GM19328 (cell line): ENCODE data around the gene AOC3.
"Not testable (repeated sequence)": the region's sequence is repeated elsewhere in the genome, so short reads cannot be mapped to it uniquely, and the experiment has no call there.

ENCODE experiments used
- ATAC-seq: cut with Tn5 transposase; IDR thresholded peaks from one replicate; pipeline ENCODE4 v1.9.1; 2021; ENCODE audit warnings: mild to moderate bottlenecking, moderate library complexity; ENCODE audit not compliant: unreplicated experiment

The AOC3 gene

GRCh38 chr17:42843358-42843934 lies 7.6 kb upstream of the AOC3 start:
- no peak for ATAC-seq

GRCh38 chr17:42844271-42844670 lies 6.7 kb upstream of the AOC3 start, which contains the start of gene AOC2:
AOC2 (plus strand) TSS chr17:42844580; CDS start chr17:42844627, 47 bp downstream.
- no peak for ATAC-seq

GRCh38 chr17:42844761-42845555 lies 6.0 kb upstream of the AOC3 start:
- no peak for ATAC-seq

- ATAC-seq: no peak
These were observed 5.5 kb upstream of the AOC3 start for GRCh38 chr17:42845556-42845917.

GRCh38 chr17:42845918-42846593 lies 4.9 kb upstream of the AOC3 start:
- ATAC-seq: no peak

GRCh38 chr17:42846594-42847280 lies 4.3 kb upstream of the AOC3 start:
- no peak for ATAC-seq

- ATAC-seq: no peak
These were observed 2.9 kb upstream of the AOC3 start for GRCh38 chr17:42848093-42848492.

GRCh38 chr17:42849031-42849430 lies 2.0 kb upstream of the AOC3 start:
- no peak for ATAC-seq

- no peak for ATAC-seq
These were observed 1.4 kb upstream of the AOC3 start for GRCh38 chr17:42849451-42850181.

GRCh38 chr17:42851371-42852240 lies 607 bp downstream of the AOC3 start:
- not testable (repeated sequence) for ATAC-seq

- no peak for ATAC-seq
These were observed 1.4 kb downstream of the AOC3 start for GRCh38 chr17:42852351-42852750.

GRCh38 chr17:42853004-42853403 lies 2.0 kb downstream of the AOC3 start:
- no peak for ATAC-seq

GRCh38 chr17:42853597-42853967 lies 2.6 kb downstream of the AOC3 start:
- no peak for ATAC-seq

- no peak for ATAC-seq
These were observed 3.2 kb downstream of the AOC3 start for GRCh38 chr17:42853968-42854790.

- ATAC-seq: no peak
These were observed 4.1 kb downstream of the AOC3 start for GRCh38 chr17:42855048-42855596.

GRCh38 chr17:42856093-42856492 lies 5.1 kb downstream of the AOC3 start:
- not testable (repeated sequence) for ATAC-seq

- not testable (repeated sequence) for ATAC-seq
These were observed 5.5 kb downstream of the AOC3 start for GRCh38 chr17:42856516-42856915.

- ATAC-seq: no peak
These were observed 6.4 kb downstream of the AOC3 start for GRCh38 chr17:42857389-42857788.

GRCh38 chr17:42865638-42866094 lies 14.7 kb downstream of the AOC3 start:
- ATAC-seq: no peak
